ENCODE results near the gene AOC3.

Gene AOC3

DNA sequence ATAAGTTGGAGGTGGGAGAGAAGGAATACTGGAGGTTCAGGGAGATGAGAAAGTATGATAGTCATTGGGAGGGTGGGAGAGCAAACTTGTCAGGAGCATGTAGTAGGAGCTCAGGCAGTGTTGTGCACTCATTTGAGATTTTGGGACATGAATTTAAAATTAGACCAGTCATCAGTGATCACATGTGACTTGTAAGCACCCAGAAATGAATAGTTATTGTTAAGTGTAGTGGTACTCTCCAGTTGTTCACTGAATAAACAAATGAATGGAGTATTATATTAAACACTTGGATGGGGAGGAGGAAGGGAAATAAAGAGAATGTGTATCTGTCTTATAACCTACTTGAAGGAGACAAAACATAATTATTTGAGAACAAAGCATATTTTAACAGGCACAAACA is 20.0 kb upstream of the AOC3 start:
- TF ChIP-seq, protein P1, sequence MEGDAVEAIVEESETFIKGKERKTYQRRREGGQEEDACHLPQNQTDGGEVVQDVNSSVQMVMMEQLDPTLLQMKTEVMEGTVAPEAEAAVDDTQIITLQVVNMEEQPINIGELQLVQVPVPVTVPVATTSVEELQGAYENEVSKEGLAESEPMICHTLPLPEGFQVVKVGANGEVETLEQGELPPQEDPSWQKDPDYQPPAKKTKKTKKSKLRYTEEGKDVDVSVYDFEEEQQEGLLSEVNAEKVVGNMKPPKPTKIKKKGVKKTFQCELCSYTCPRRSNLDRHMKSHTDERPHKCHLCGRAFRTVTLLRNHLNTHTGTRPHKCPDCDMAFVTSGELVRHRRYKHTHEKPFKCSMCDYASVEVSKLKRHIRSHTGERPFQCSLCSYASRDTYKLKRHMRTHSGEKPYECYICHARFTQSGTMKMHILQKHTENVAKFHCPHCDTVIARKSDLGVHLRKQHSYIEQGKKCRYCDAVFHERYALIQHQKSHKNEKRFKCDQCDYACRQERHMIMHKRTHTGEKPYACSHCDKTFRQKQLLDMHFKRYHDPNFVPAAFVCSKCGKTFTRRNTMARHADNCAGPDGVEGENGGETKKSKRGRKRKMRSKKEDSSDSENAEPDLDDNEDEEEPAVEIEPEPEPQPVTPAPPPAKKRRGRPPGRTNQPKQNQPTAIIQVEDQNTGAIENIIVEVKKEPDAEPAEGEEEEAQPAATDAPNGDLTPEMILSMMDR (IDR thresholded peaks at IDR 0.05; ENCODE audit: low read depth, low read length, missing control alignments) = no peak
- no peak overlapping the region for H3K4me3 ChIP-seq (ENCODE audit: low read depth, low read length)
- no peak for DNase-seq (ENCODE audit: low read depth)
- in situ Hi-C loops (cut with HindIII; ENCODE audit: low sequenced_read_pairs) = no loop called here

DNA sequence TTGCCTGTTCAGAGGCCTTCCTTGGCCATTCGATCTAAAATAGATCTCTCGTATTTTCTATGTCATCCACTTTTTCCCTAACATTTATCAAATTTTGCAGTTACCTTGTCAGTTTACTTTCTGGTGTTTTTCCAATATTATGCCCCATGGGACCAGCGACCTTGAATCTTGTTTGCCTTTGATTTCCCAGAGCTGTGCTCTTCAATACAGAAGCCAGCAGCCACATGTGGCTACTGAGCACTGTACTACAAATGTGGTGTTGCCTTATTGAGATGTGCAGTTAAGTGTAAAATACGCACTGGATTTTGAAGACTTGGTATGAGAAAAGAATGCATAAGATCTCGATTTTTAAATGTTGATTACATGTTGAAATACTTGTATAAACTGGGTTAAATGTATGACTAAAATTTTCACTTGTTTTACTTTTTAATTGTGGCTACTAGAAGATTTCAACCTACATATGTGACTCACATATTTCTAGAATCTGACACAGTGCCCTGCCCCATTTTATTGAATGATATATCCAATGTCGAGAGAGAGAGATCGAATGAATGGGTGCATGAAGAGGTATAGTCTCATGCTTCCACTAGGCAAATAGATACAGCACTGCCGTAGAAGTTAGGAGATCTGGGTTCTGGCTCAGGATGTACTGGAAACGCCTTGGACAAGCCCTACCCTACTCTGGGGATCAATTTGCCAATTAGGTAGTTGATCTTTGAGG is 18.6 kb upstream of the AOC3 start:
- DNase-seq (ENCODE audit: low read depth) = no peak
- peak overlapping the region; percentile 99 for H3K4me3 ChIP-seq (ENCODE audit: low read depth, low read length)
- in situ Hi-C loops (cut with HindIII; ENCODE audit: low sequenced_read_pairs) = no loop called here
- TF ChIP-seq, protein P1 (IDR thresholded peaks at IDR 0.05; ENCODE audit: low read depth, low read length, missing control alignments) = no peak

DNA sequence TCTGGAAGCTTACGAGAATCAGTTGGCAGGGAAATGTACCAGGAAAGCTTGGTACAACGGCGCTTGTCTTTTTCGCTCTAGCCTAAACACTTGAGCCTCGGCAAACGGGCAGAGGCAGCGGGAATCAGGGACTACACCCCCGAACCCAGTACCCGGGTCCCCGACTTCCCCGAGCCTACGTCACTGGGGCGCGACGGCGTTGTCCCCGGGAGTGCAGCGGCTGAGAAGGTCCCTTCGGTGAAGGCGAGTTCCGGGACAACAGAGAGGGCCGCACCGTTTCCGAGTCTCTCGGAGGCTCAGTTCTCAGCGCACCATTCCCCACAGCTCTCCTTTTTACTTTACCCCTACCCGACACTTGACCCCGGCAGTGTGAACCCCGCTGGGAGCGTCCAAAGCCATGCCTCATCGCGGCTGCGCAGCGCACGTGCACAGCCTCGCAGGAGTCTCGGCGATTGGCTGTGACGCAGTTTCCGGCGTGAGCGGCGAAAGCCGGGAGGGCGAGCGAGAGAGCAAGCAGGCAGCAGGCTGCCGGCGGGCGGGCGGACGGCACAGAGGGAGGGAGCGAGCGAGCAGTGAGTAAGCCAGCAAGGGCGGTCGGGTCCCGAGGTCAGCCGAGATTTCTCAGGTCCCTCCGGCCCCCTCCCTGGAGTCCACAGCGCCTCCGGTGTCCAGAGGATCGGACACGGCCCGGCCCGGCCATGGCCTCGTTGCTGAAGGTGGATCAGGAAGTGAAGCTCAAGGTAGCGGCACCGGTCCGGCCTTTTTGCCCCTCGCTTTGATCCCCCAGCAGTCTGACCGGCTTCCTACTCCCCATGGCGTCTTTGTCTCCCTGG is 17.8 kb upstream of the AOC3 start, which contains the start of gene PSME3:
Gene PSME3, plus strand, starts transcription at position 464 of the 833 bp plus-strand sequence. Its CDS starts 235 bp downstream, at position 699.
- H3K4me3 ChIP-seq (ENCODE audit: low read depth, low read length) = peak within 1 kb of the TSS; percentile 99
- DNase-seq (ENCODE audit: low read depth) = peak; percentile 58
- TF ChIP-seq, protein P1 (IDR thresholded peaks at IDR 0.05; ENCODE audit: low read depth, low read length, missing control alignments) = no peak
- in situ Hi-C loops (cut with HindIII; ENCODE audit: low sequenced_read_pairs) = no loop called here

DNA sequence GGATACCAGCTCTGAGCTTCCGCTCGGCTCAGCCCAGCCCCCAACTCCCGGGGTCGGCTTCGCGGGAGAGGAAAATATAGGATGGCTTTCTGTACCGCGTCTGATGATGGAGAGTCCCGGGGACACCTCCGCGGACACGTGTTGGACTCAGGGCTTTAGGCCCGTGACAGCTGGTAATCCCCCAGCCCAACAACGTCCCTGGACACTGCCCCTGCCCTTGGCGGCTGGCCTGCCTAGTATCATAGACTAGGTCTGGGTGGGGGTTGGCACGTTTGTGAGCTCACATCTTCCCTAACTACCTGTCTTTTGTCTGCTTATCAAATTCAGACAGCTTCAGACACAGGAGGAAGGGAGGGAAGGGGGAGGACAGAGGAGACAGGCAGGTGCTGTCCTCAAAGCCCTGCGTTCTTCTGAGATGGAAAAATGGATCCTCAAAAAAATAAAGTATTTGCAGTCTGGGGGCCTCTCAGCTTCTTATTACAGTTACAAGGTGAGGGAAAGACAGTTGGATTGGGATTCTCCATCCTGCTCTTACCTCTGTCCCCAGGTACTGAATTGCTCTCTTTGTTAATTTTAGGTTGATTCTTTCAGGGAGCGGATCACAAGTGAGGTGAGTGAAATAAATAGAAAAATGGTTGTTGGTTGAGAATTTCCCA is 17.1 kb upstream of the AOC3 start:
- in situ Hi-C loops (cut with HindIII; ENCODE audit: low sequenced_read_pairs) = no loop called here
- no peak for DNase-seq (ENCODE audit: low read depth)
- TF ChIP-seq, protein P1 (IDR thresholded peaks at IDR 0.05; ENCODE audit: low read depth, low read length, missing control alignments) = no peak
- H3K4me3 ChIP-seq (ENCODE audit: low read depth, low read length) = peak overlapping the region; percentile 99

DNA sequence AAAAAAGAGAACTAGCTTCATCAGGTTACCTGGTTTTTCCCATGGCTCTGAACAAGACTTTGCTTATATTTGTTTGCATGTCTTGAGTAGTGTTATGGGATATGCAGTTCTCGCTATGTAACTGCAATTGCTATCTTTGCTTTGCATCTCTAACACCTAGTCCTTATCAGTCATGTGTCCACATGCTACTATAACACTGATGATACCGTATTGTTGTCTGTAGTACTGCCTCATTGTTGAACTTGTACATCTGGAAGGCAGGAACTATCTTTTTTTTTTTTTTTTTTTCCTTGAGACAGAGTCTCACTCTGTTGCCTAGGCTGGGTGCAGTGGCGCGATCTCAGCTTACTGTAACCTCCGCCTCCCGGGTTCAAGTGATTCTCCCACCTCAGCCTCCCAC is 15.3 kb upstream of the AOC3 start:
- in situ Hi-C loops (cut with HindIII; ENCODE audit: low sequenced_read_pairs) = loop anchor here (5.0 kb wide), 1 partner anchor 47 kb away; no protein-coding TSS in a partner anchor
- DNase-seq (ENCODE audit: low read depth) = no peak
- H3K4me3 ChIP-seq (ENCODE audit: low read depth, low read length) = no peak overlapping the region
- TF ChIP-seq, protein P1 (IDR thresholded peaks at IDR 0.05; ENCODE audit: low read depth, low read length, missing control alignments) = no peak

DNA sequence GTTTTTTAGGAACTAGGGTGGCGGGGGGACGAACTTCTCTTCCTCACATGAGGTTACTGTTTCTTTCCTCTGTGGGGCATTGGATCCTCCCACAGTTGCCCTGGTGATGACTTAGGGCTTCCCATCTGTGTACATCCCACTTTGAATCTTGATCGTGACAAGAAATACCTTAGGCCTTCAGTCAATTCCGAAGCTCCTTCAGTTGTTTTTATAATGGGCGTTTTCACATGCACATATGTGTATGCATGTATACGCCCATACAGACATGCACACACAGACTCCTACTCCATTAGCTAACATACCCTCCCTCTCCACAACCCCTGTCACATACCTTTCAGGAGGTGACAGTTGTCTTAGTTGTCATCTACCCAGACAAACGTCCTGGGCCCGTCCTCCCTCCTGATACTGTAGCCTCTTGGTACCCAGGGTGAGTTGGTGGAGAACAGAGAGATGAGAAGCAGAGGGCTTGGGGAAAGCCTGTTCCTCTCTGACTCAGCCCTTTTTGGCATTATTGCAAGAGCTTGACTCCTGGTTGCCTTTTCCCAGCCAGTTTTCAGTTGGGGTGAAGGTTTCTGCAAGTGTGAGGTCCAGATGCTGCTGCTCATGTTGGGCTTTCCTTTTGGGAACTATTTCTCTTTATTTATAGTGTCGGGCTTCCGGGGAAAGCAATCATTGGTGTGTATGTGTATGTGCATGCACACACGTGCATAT is 8.9 kb upstream of the AOC3 start:
- no peak overlapping the region for H3K4me3 ChIP-seq (ENCODE audit: low read depth, low read length)
- in situ Hi-C loops (cut with HindIII; ENCODE audit: low sequenced_read_pairs) = no loop called here
- TF ChIP-seq, protein P1 (IDR thresholded peaks at IDR 0.05; ENCODE audit: low read depth, low read length, missing control alignments) = no peak
- no peak for DNase-seq (ENCODE audit: low read depth)
